ENCODE results near the gene PNRC2.

GRCh38 chr1:23984417-23985186 is 25.0 kb downstream of the PNRC2 start:
- TF ChIP-seq CTCF (IDR thresholded peaks at IDR 0.05) (no peak), POLR2A (IDR thresholded peaks at IDR 0.05) (no peak)

Data from breast epithelium (tissue), 3 donors.